GM18873 (cell line): ENCODE measurements around the gene SLC15A1.

ENCODE experiments used
- ATAC-seq: cut with Tn5 transposase; IDR thresholded peaks from one replicate; pipeline ENCODE4 v1.9.1; 2021; ENCODE audit warnings: mild to moderate bottlenecking, moderate library complexity, moderate number of reproducible peaks; ENCODE audit not compliant: unreplicated experiment, low FRiP score

Gene SLC15A1

GRCh38 chr13:98717256-98717655 is 35.2 kb downstream of the SLC15A1 start:
- ATAC-seq, result no peak

DNA sequence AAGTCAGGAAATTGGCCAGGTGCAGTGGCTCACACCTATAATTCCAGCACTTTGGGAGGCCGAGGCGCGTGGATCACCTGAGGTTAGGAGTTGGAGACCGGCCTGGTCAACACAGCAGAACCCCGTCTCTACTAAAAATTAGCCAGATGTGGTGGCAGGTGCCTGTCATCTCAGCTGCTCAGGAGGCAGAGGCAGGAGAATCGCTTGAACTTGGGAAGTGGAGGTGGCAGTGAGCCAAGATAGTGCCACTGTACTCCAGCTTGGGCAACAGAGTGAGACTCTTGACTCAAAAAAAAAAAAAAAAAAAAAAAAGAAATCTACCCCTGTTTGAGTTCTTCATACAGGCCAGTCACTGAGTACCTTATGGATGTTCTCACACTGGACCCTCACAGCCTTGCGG is 42.0 kb downstream of the SLC15A1 start:
- ATAC-seq, result no peak

GRCh38 chr13:98707281-98707999 is 45.0 kb downstream of the SLC15A1 start:
- ATAC-seq, result no peak

- no peak for ATAC-seq
Measured at GRCh38 chr13:98706446-98707110, 45.9 kb downstream of the SLC15A1 start.

GRCh38 chr13:98697791-98698190 is 54.7 kb downstream of the SLC15A1 start:
- ATAC-seq, result no peak

DNA sequence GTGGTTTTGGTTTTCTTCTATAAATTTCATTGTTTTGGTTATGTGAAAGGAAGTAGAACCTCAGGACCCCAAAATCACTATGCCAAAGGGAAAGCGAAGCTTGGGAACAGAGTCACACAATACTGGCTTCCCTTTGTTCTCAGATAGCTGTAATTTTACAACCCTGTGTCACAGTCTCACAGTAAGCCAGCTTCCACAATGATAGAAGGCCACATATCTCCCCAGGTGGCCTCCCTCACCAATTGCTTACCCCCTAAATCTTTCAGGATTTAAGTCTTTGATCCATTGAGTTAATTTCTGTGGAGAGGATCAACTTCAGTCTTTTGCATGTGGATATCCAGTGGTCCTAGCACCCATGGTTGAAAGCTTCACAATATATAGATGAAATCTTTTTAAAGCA is 58.7 kb downstream of the SLC15A1 start:
- no peak for ATAC-seq

DNA sequence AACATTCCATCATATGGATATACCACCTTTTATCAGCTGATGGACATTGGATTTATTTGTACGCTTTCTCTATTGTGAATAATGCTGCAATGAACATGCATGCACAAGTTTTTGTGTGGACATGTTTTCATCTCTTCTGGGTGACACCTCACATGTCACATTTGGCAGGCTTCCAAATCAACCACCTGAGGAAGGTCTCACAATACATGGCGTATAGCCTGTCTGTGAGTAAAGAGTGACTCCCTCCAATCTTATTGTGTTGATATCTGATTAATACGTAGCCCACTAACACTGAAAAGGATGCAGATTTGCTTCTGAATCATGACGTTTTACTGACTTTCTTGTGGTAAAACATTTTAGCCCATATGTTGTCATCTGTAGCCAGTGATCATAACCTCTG is 61.1 kb downstream of the SLC15A1 start:
- ATAC-seq, result no peak

DNA sequence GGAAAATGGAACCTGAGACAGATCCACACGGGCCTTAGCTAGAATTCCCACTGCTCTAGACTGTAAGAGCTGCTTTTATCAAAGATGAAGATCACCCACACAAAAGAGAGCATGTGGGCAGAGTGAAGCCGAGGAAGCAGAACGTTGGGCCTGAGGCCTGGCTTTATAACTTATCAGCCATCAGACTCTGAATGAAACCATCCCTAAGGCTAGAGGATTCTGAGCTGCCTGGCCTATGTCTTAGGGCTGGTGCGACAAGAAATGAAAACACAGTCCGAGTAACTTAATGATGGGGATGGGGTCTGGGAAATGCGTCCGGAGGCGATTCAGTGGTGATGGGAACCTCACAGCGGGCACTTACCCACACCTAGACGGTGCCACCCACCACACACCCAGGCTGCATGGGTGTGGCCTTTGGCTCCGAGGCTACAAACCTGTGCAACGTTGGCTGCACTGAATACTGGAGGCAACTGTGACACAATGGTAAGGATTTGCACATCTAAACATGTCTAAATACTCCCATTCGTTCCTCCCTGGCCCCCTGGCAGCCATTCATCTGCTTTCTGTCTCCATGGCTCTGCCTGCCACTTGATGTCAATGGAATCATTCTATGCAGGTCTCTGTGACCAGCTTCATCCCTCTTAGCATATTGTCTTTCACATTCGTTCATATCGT is 62.0 kb downstream of the SLC15A1 start:
- no peak for ATAC-seq

DNA sequence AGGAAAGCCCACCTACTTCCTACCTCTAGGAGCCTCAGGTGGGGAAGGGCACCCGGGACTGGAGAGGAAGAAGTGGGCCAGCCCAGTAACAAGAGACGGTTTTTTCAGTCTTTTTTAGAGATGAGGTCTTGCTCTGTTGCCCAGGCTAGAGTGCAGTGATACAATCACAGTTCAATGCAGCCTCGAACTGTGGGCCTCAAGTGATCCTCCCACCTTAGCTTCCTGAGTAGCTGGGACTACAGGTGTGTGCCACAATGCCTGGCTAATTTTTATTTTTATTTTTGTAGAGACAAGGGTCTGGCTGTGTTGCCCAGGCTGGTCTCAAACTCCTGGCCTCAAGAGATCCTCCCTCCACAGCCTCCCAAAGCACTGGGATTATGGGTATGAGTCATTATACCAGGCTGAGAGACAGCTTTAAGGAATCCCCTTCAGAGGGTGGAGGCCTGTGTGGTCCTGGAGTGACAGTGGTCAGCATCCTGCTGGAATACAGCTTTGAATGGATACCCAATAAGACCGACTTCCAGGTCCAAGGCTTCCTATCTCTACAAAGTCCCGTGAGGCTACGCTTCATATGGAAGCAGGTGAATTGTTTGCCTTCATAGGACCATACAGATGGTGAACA is 63.0 kb downstream of the SLC15A1 start:
- ATAC-seq, result no peak

- ATAC-seq, result no peak
Measured at GRCh38 chr13:98688373-98688772, 64.1 kb downstream of the SLC15A1 start.

DNA sequence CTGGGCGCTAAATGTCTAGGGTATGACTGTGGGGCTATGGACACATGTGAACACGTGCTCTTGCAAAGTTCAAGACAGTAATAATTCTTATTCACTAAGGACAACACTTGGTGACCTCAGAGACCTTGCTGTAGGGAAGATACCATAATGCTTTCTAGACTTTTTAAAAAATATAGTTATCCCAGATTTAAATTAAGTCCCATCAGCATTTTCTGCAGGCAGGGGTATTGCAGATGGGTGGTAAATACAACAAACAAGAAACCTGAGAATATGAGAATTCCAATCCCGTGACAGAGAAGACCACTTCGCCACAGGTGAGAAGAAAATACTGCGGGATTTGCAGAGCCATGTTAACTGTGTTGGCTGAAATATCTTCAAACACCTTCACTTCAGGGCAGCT is 65.2 kb downstream of the SLC15A1 start:
- no peak for ATAC-seq

DNA sequence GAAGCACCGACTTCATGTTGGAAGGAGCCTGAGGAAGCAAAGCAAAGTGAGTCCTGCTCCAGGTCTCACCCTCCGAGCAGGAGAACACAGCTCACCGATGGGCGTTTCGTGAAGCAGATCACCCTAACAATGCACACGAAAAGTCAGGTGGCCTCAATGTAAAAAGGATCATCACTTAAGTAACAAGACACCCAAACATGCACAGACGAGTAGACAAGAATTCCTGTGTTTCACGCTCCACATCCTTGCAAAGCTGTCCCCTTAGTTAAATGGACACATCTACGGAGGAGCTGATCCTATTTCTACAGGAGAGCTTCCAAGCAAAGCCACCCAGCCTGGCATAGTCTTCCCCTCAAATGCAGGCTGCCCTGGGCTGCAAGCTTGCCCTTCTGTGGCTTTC is 66.2 kb downstream of the SLC15A1 start:
- no peak for ATAC-seq

- ATAC-seq, result no peak
Measured at GRCh38 chr13:98685146-98685545, 67.3 kb downstream of the SLC15A1 start.

- no peak for ATAC-seq
Measured at GRCh38 chr13:98681049-98681448, 71.4 kb downstream of the SLC15A1 start.

GRCh38 chr13:98678741-98679140 is 73.7 kb downstream of the SLC15A1 start:
- ATAC-seq, result no peak

DNA sequence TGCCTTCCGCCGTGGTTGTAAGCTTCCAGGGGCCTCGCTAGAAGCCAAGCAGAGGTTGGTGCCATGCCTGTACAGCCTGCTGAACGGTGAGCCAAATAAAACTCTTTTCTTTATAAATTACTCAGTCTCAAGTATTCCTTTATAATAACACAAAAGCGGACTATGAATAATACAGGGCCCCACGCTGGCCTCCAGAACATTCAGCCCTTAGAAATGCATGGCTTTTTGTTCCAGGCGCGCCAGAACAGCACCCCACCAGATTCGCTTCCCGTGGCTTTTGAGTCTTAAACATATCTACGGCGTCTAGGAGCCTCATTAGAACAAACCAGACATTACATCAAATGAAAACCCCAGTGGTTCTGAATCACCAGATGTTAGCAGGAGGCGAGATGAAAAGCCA is 75.1 kb downstream of the SLC15A1 start:
- ATAC-seq, result no peak

DNA sequence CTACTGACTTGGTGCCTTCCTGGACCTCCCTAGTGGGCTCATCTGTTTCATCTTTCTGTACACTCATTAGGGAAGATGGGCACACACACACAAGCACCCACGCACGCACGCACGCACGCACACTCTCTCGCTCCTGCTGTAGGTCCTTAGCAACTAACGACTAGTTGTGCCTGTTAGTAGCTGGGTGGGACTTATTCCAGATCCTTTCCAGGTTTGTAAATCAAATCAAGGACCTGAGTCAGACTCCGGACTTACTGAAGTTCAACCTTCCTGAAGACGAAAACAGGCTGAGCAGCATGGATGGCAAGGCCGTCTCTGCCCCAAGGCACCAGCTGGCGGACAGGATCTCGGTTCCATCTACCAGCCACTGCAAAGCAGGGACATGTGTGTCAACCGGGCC is 76.2 kb downstream of the SLC15A1 start:
- no peak for ATAC-seq

- ATAC-seq, result no peak
Measured at GRCh38 chr13:98675837-98676236, 76.6 kb downstream of the SLC15A1 start.

- ATAC-seq, result no peak
Measured at GRCh38 chr13:98675066-98675465, 77.4 kb downstream of the SLC15A1 start.

GRCh38 chr13:98672947-98673613 is 79.4 kb downstream of the SLC15A1 start:
- ATAC-seq, result no peak

DNA sequence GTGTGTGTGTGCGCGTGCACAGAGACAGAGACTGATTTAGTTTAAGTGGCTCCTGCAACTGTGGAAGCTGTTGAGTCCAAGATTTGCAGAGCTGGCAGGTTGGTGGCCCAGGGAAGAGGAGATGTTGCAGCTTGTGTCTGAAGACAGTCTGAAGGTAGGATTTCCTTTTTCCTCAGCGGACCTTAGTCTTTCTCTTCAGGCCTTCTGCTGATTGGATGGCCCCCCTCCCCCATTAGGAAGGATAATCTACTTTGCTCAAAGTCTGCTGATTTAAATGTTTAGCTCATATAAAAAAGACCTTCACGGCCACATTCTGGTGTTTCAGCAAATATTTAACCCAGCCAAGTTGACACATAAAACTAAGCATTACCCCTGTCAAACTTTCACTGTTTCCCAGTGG is 84.3 kb downstream of the SLC15A1 start:
- ATAC-seq, result no peak
